HepG2 (cell line): Measurements from ENCODE around the gene GRIFIN. TPM values are rescaled to one million over a fixed set of nuclear protein-coding genes. Genes with fewer than 3 reads are reported as not detected.

Experiments
- HCFC1 ChIP-seq: fragments of 150-350 bp; IDR thresholded peaks from 2 replicates; pipeline ENCODE4 v1.6.1; 2014; ENCODE audit warnings: low read depth, low read length
- KLF12 ChIP-seq: sonication (generic); formaldehyde crosslinking; IDR thresholded peaks from 2 replicates; pipeline ENCODE4 v1.4.0; 2020; ENCODE audit warnings: missing genetic modification reagents, borderline replicate concordance
- KLF16 ChIP-seq, 2 experiments: sonication (generic) in 1 of 2; formaldehyde crosslinking in 1 of 2; IDR thresholded peaks; 2 replicates each; pipeline versions ENCODE4 v1.6.1 to v1.8.0; 2016 to 2023; ENCODE audit warnings: missing genetic modification reagents in 2 of 2, missing compliant biosample characterization in 1 of 2
- MBNL3 ChIP-seq: fragments of 250-450 bp; sonication (Bioruptor Pico); conservative IDR thresholded peaks from 2 replicates; pipeline ENCODE4 v1.8.0; 2022; ENCODE audit warnings: mild to moderate bottlenecking, inconsistent platforms
- NFE2L1 ChIP-seq: sonication (generic); formaldehyde crosslinking; IDR thresholded peaks from 2 replicates; pipeline ENCODE4 v1.4.0; 2020; ENCODE audit warnings: missing genetic modification reagents, mild to moderate bottlenecking, borderline replicate concordance
- NONO ChIP-seq, 2 experiments: fragments of 450-650 bp in 1 of 2; sonication (generic) in 1 of 2; formaldehyde crosslinking in 1 of 2; IDR thresholded peaks in 1 of 2; conservative IDR thresholded peaks in 1 of 2; 2 replicates each; pipeline versions ENCODE4 v1.6.1 to v1.8.0; 2017 to 2022; ENCODE audit warnings: mild to moderate bottlenecking in 1 of 2, missing genetic modification reagents in 1 of 2, moderate library complexity in 1 of 2
- RFXAP ChIP-seq: sonication (generic); formaldehyde crosslinking; IDR thresholded peaks from 2 replicates; pipeline ENCODE4 v1.4.0; 2020; ENCODE audit warnings: missing genetic modification reagents, borderline replicate concordance
- SKI ChIP-seq: fragments of 450-650 bp; IDR thresholded peaks from one replicate; pipeline ENCODE4 v1.6.1; 2018; ENCODE audit warnings: mild to moderate bottlenecking; ENCODE audit not compliant: partially characterized antibody
- ZFP37 ChIP-seq: sonication (generic); formaldehyde crosslinking; IDR thresholded peaks from 2 replicates; pipeline ENCODE4 v1.4.0; 2020; ENCODE audit warnings: missing genetic modification reagents, borderline replicate concordance
- ZFX ChIP-seq: sonication (generic); formaldehyde crosslinking; IDR thresholded peaks from 2 replicates; pipeline ENCODE4 v1.4.0; 2020; ENCODE audit warnings: mild to moderate bottlenecking, low read depth, missing genetic modification reagents, moderate library complexity
- ZNF577 ChIP-seq: sonication (generic); formaldehyde crosslinking; IDR thresholded peaks from 2 replicates; pipeline ENCODE4 v1.4.0; 2020; ENCODE audit warnings: mild to moderate bottlenecking, low read depth, missing genetic modification reagents, borderline replicate concordance
- ZNF720 ChIP-seq: sonication (generic); formaldehyde crosslinking; IDR thresholded peaks from 2 replicates; pipeline ENCODE4 v1.4.0; 2020; ENCODE audit warnings: missing genetic modification reagents
- polyA plus RNA-seq, 8 experiments: library from polyadenylated mRNA; depleted of rRNA in 3 of 8; stranded (reverse) in 7 of 8; unstranded in 1 of 8; fragments of >200 nt; fragmentation: Illumina TruSeq in 4 of 8; extraction: Trizol in 4 of 8; gene quantifications; 2 replicates each; pipeline versions ENCODE4 v1.2.1 to v1.2.3, GENCODE V29; 2011 to 2016; ENCODE audit warnings: low read depth in 4 of 8, missing spikeins in 1 of 8, mixed read lengths in 1 of 8; ENCODE audit not compliant: insufficient read depth in 1 of 8
- total RNA-seq, 5 experiments: library from RNA; depleted of rRNA; stranded (reverse); fragments of >200 nt; fragmentation: Illumina TruSeq; extraction: Trizol; gene quantifications; 2 replicates each; pipeline ENCODE4 v1.2.3, GENCODE V29; 2016; ENCODE audit warnings: low read depth in 1 of 5
- TF ChIP-seq, protein P1 (sequence below): sonication (generic); formaldehyde crosslinking; IDR thresholded peaks from 2 replicates; pipeline ENCODE4 v1.8.1; 2023; ENCODE audit warnings: mild to moderate bottlenecking, inconsistent platforms, moderate library complexity, missing genetic modification reagents, borderline replicate concordance
- TF ChIP-seq, protein P2 (sequence below): sonication (generic); formaldehyde crosslinking; conservative IDR thresholded peaks from 2 replicates; pipeline ENCODE4 v1.8.0; 2022; ENCODE audit warnings: mild to moderate bottlenecking, moderate library complexity, missing genetic modification reagents
- TF ChIP-seq, protein P3 (sequence below): sonication (generic); formaldehyde crosslinking; IDR thresholded peaks from 2 replicates; pipeline ENCODE4 v1.5.0; 2020; ENCODE audit warnings: missing genetic modification reagents, mild to moderate bottlenecking, borderline replicate concordance
- TF ChIP-seq, protein P4 (sequence below): sonication (generic); formaldehyde crosslinking; IDR thresholded peaks from 2 replicates; pipeline ENCODE4 v1.8.0; 2022; ENCODE audit warnings: missing genetic modification reagents, mild to moderate bottlenecking, moderate library complexity, borderline replicate concordance
- TF ChIP-seq, protein P5 (sequence below): sonication (generic); formaldehyde crosslinking; IDR thresholded peaks from 2 replicates; pipeline ENCODE4 v1.4.0; 2020; ENCODE audit warnings: missing genetic modification reagents
- TF ChIP-seq, protein P6 (sequence below): IDR thresholded peaks from 2 replicates; pipeline ENCODE4 v1.6.1; 2016; ENCODE audit warnings: mild to moderate bottlenecking, missing biosample characterization, missing genetic modification reagents

Gene GRIFIN
- total and polyA plus RNA-seq, 2 of the 13 experiments (the other 11 are each of a cell fraction or from before 2014, with no cell fraction given) = not detected

DNA sequence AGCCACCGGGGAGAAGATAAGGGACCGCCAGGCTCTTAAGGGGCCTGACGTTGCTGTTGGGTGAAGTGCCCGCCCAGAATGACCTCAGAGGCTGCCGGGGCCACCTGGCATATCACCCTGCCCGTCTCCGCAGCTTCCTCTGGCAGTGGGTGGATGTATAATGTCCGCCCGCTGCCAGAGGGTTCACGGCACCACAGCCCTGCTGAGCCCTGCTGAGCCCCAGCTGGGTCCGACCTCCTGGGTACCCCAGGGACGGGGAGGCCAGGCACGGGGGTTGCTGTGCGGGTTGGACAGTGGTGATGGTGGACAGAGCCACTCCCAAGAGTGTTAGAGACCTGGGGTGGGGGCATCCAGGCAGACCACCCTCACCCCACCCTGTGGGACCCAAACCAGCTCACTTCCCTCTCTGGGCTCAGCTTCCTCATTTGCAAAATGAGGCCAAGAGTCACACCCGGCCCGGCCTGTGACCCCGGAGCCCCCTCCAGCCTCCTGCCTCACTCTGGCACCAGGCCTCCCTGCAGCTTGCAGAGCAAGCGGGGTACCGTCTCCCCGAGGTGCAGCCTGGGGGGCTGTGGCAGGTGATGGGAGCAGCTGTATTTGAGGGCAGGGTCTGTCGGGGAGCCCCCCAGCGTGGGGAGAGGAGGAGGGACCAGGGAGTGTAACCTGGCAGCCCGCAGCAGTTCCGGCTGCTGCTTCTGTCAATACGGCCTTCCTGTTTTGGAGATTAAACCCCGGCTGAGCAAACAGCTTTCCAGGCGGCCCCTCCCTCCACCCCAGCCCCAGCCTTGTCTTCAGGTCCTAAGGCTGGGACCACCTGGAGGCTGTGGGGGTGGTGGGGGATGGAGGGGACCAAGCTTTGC is 34.9 kb upstream of the GRIFIN start (continued):
- TF ChIP-seq, protein P1, sequence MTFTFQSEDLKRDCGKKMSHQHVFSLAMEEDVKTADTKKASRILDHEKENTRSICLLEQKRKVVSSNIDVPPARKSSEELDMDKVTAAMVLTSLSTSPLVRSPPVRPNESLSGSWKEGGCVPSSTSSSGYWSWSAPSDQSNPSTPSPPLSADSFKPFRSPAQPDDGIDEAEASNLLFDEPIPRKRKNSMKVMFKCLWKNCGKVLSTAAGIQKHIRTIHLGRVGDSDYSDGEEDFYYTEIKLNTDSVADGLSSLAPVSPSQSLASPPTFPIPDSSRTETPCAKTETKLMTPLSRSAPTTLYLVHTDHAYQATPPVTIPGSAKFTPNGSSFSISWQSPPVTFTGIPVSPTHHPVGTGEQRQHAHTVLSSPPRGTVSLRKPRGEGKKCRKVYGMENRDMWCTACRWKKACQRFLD (CRISPR knock-in tag) = no peak
- TF ChIP-seq, protein P2, sequence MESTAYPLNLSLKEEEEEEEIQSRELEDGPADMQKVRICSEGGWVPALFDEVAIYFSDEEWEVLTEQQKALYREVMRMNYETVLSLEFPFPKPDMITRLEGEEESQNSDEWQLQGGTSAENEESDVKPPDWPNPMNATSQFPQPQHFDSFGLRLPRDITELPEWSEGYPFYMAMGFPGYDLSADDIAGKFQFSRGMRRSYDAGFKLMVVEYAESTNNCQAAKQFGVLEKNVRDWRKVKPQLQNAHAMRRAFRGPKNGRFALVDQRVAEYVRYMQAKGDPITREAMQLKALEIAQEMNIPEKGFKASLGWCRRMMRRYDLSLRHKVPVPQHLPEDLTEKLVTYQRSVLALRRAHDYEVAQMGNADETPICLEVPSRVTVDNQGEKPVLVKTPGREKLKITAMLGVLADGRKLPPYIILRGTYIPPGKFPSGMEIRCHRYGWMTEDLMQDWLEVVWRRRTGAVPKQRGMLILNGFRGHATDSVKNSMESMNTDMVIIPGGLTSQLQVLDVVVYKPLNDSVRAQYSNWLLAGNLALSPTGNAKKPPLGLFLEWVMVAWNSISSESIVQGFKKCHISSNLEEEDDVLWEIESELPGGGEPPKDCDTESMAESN (CRISPR knock-in tag) = no peak
- TF ChIP-seq RFXAP (CRISPR knock-in tag) (no peak), HCFC1 (no peak), KLF12 (CRISPR knock-in tag) (no peak), ZNF720 (CRISPR knock-in tag) (no peak), NONO (IDR thresholded peaks at IDR 0.05) (no peak), NONO (CRISPR knock-in tag; conservative IDR thresholded peaks at IDR 0.05) (0 out of 2 replicates have a peak, but pooled peaks have one; percentile 29), ZFP37 (peak; percentile 29; the same call in 1 of the 2 replicates), KLF16 (CRISPR knock-in tag; IDR thresholded peaks at IDR 0.05) (no peak; a peak in 1 of 4 replicates), NFE2L1 (CRISPR knock-in tag) (no peak), ZFX (CRISPR knock-in tag) (peak; percentile 21; the same call in 1 of the 2 replicates), SKI (no peak), MBNL3 (CRISPR knock-in tag) (no peak), ZNF577 (CRISPR knock-in tag) (no peak)
- TF ChIP-seq, protein P3, sequence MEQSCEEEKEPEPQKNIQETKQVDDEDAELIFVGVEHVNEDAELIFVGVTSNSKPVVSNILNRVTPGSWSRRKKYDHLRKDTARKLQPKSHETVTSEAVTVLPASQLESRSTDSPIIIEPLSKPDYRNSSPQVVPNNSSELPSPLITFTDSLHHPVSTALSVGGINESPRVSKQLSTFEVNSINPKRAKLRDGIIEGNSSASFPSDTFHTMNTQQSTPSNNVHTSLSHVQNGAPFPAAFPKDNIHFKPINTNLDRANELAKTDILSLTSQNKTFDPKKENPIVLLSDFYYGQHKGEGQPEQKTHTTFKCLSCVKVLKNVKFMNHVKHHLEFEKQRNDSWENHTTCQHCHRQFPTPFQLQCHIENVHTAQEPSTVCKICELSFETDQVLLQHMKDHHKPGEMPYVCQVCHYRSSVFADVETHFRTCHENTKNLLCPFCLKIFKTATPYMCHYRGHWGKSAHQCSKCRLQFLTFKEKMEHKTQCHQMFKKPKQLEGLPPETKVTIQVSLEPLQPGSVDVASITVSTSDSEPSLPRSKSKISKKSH (CRISPR knock-in tag) = no peak
- TF ChIP-seq, protein P4, sequence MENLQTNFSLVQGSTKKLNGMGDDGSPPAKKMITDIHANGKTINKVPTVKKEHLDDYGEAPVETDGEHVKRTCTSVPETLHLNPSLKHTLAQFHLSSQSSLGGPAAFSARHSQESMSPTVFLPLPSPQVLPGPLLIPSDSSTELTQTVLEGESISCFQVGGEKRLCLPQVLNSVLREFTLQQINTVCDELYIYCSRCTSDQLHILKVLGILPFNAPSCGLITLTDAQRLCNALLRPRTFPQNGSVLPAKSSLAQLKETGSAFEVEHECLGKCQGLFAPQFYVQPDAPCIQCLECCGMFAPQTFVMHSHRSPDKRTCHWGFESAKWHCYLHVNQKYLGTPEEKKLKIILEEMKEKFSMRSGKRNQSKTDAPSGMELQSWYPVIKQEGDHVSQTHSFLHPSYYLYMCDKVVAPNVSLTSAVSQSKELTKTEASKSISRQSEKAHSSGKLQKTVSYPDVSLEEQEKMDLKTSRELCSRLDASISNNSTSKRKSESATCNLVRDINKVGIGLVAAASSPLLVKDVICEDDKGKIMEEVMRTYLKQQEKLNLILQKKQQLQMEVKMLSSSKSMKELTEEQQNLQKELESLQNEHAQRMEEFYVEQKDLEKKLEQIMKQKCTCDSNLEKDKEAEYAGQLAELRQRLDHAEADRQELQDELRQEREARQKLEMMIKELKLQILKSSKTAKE (CRISPR knock-in tag) = peak; percentile 83; the same call in 1 of the 2 replicates
- TF ChIP-seq, protein P5, sequence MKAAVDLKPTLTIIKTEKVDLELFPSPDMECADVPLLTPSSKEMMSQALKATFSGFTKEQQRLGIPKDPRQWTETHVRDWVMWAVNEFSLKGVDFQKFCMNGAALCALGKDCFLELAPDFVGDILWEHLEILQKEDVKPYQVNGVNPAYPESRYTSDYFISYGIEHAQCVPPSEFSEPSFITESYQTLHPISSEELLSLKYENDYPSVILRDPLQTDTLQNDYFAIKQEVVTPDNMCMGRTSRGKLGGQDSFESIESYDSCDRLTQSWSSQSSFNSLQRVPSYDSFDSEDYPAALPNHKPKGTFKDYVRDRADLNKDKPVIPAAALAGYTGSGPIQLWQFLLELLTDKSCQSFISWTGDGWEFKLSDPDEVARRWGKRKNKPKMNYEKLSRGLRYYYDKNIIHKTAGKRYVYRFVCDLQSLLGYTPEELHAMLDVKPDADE (CRISPR knock-in tag) = peak; percentile 41; the same call in 1 of the 2 replicates
- TF ChIP-seq, protein P6, sequence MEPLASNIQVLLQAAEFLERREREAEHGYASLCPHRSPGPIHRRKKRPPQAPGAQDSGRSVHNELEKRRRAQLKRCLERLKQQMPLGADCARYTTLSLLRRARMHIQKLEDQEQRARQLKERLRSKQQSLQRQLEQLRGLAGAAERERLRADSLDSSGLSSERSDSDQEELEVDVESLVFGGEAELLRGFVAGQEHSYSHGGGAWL (CRISPR knock-in tag) = no peak; the same call in 1 of the 2 replicates
